Measurements from ENCODE around the gene IGFL4.

IGFL4 gene

GRCh38 chr19:45995715-45996385 is 45.0 kb downstream of the IGFL4 start:
- no peak for DNase-seq (ENCODE audit: extremely low read depth in 1 of 2, low read depth in 1 of 2)

GRCh38 chr19:45994998-45995714 is 45.6 kb downstream of the IGFL4 start, which contains the start of gene CCDC61:
Gene CCDC61 (plus strand): TSS chr19:45995467. CDS start chr19:46003019, 7,552 bp downstream.
- DNase-seq (ENCODE audit: extremely low read depth in 1 of 2, low read depth in 1 of 2) = peak; percentile 86 to 93

- no peak for DNase-seq (ENCODE audit: extremely low read depth in 1 of 2, low read depth in 1 of 2)
Observed at GRCh38 chr19:45994456-45994997, 46.3 kb downstream of the IGFL4 start.

- no peak for DNase-seq (ENCODE audit: extremely low read depth in 1 of 2, low read depth in 1 of 2)
Observed at GRCh38 chr19:45990113-45990728, 50.6 kb downstream of the IGFL4 start.
